Measurements from ENCODE around the gene ZBTB44. TPM values are rescaled to one million over a fixed set of nuclear protein-coding genes. Genes with fewer than 3 reads are reported as not detected.

The ZBTB44 gene
- total RNA-seq, 1 experiment from 2014 or later, result 18.5 TPM

DNA sequence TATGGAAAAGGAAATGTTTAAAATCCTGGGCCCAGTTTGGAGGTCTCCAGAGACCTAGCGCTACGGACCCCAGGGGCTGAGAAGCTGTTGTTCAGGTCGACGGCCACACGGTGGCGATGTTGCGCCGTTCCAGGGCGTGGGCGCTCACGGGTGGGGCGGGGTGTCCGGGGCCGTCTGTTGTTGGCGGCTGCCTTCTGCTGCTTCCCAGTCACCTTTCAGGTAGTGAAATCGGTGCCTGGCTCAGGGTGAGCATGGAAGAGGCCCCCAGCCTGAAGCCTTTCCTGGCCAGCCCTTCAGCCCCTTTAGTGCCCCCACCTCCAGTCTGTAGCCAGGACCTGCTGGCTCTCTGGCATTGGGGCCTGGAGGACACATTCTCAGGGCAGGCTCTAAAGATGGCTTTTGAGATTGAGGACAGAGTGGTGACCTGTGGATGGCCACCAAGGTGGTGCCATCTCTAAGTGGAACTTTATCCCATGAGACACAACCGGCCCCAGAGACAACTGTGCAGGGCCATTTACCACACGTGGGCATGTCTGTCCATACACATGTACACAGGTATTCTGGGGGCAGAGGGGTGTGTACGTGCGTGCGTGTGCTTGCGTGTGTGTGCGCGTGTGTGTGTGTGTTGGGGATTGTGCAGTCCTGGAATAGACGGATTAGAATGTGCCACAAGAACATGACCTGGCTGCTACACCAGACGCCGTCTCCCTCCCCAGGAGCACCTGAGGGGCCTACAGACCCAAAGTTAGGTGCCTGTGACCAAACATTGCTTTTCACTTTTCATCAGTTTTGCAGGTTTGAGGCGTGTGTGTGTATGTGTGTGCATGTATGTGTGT is 101.4 kb downstream of the ZBTB44 start:
- Histone ChIP-seq H3K36me3 (no peaks in the 10 kb centered on the region), H3K27me3 (no peaks in the 10 kb centered on the region), H3K4me3 (no peak overlapping the region), H3K9me3 (no peaks in the 10 kb centered on the region)
- peak; percentile 32 for DNase-seq

DNA sequence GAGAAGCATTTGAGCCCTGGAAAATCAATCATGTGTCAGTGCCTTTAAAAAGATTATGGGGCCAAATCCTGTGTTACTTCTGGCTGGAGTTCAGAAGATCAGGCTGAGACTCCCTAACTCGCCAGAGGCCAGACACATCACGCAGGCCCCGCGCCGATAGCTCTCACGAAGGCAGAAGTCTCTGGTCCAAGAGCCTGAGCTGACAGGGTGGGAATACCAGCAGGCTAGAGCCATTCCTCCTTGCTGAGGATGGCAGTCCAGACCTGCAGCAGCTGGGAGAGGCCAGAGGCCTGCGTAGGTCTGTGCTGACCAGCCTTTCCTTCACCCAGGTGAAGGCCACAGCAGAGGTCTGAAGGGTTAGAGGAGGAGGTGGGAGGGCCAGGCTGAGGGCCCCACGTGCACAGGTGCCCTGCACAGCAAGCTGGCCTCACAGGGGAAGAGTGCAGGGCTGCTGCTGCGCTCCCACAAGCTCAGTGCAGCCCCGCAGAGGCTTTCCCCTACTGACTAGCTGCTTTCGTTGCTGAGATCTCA is 102.2 kb downstream of the ZBTB44 start:
- H3K27me3 ChIP-seq, result no peaks in the 10 kb centered on the region
- H3K9me3 ChIP-seq, result no peaks in the 10 kb centered on the region
- H3K4me3 ChIP-seq, result no peak overlapping the region
- no peaks in the 10 kb centered on the region for H3K36me3 ChIP-seq
- no peak for DNase-seq

DNA sequence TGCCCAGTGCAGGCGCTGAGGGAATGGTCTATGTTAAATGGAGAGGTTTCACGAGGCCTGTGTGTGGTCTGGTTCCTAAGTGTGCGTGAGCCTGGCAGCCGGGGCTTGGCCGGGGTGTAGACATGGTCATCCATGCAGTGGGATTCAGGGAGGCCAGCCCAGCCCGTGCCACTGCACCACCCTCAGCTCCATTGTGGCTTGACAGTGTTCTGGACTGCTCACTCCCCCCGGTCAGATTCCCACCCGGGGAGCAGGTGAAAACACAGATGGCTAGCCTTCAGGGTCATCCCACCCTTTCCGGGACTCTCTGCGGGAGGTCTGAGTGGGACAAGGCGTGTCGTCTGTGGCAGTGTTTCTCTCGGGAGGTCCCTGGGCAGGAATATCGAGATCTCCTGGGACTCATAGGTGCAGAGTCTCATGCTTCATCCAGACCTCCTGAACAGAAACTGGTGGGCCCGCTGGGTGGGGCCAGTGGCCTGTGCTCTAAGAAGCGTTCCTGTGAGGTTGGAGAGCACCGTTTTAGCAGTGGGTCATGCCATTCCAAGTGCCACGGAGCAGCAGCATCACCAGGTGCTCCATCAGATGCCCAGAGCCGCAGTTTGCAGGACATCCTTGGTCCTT is 102.8 kb downstream of the ZBTB44 start:
- H3K36me3 ChIP-seq, result no peaks in the 10 kb centered on the region
- no peaks in the 10 kb centered on the region for H3K27me3 ChIP-seq
- no peak for DNase-seq
- no peaks in the 10 kb centered on the region for H3K9me3 ChIP-seq
- H3K4me3 ChIP-seq, result no peak overlapping the region

DNA sequence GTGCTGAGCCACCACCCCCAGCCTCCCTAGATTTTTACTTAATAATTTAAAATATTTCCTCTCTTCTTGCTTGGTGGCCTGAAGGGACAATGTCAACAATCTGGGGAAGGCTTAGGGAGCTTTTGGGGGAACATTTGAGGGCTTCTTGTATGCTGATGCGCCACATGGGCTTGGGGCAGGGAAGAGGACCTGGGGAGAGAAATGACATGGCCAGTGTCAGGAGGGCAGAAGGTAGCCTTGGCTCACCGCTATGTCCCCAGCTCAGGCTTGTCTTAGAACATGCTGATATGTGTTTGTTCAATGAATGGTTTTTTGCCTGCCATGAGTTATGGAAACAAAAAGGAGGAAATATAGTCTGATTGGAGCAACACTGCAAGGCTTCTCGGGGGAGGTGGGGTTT is 103.6 kb downstream of the ZBTB44 start:
- no peaks in the 10 kb centered on the region for H3K9me3 ChIP-seq
- H3K36me3 ChIP-seq, result no peaks in the 10 kb centered on the region
- no peak for DNase-seq
- H3K27me3 ChIP-seq, result no peaks in the 10 kb centered on the region
- H3K4me3 ChIP-seq, result no peak overlapping the region

DNA sequence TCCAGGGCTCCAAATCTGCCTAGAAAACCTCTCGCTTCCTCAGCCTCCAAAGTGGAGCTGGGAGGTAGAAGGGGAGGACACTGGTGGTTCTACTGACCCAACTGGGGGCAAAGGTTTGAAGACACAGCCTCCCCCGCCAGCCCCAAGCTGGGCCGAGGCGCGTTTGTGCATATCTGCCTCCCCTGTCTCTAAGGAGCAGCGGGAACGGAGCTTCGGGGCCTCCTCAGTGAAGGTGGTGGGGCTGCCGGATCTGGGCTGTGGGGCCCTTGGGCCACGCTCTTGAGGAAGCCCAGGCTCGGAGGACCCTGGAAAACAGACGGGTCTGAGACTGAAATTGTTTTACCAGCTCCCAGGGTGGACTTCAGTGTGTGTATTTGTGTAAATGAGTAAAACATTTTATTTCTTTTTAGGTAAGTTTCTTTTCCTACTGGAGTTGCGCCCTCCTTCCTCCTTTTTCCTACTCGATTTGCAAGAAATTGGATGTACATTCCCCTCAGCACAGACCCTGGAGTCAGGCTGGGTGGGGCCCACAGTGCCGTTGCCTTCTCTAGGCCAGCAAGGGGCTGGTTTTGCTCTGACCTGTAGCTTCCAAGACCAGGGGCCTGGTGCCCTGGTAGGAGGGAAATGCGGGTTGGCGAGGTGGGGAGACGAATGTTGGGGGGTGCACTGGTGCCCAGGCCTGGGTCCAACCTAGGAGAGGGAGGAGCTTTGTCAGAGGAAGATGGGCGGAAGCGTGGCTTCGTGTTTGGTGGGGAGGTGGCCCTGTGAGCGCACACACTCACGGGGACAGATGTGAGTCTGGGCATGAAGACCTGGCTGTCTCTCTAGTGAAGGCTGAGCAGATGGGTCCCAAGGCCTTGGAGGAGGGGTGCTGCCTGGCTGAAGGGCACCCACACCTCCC is 104.5 kb downstream of the ZBTB44 start:
- H3K4me3 ChIP-seq, result no peak overlapping the region
- no peaks in the 10 kb centered on the region for H3K36me3 ChIP-seq
- no peak for DNase-seq
- no peaks in the 10 kb centered on the region for H3K9me3 ChIP-seq
- H3K27me3 ChIP-seq, result no peaks in the 10 kb centered on the region

DNA sequence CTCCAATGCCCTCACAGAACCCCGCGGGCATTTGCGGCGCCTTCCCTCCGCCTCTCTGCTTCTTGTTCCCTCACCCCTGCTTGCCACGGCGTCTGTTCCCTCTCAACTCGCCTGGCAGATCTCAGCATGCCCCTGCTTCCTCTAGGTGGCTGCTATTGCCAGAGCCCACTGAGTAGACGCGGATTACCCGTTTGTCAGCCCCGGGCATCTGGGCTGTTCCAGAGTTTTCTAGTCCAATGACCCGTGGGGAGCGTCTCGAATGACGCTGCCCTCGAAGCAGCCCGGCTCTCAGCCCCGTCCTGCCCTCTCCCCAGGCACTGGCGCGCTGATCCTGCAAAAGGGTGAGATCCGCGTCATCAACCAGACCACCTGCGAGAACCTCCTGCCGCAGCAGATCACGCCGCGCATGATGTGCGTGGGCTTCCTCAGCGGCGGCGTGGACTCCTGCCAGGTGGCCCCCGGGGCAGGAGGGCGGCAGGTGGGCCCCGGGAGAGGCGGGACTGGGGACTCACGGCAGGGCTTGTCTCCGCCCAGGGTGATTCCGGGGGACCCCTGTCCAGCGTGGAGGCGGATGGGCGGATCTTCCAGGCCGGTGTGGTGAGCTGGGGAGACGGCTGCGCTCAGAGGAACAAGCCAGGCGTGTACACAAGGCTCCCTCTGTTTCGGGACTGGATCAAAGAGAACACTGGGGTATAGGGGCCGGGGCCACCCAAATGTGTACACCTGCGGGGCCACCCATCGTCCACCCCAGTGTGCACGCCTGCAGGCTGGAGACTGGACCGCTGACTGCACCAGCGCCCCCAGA is 105.4 kb downstream of the ZBTB44 start:
- DNase-seq, result no peak
- H3K27me3 ChIP-seq, result no peaks in the 10 kb centered on the region

DNA sequence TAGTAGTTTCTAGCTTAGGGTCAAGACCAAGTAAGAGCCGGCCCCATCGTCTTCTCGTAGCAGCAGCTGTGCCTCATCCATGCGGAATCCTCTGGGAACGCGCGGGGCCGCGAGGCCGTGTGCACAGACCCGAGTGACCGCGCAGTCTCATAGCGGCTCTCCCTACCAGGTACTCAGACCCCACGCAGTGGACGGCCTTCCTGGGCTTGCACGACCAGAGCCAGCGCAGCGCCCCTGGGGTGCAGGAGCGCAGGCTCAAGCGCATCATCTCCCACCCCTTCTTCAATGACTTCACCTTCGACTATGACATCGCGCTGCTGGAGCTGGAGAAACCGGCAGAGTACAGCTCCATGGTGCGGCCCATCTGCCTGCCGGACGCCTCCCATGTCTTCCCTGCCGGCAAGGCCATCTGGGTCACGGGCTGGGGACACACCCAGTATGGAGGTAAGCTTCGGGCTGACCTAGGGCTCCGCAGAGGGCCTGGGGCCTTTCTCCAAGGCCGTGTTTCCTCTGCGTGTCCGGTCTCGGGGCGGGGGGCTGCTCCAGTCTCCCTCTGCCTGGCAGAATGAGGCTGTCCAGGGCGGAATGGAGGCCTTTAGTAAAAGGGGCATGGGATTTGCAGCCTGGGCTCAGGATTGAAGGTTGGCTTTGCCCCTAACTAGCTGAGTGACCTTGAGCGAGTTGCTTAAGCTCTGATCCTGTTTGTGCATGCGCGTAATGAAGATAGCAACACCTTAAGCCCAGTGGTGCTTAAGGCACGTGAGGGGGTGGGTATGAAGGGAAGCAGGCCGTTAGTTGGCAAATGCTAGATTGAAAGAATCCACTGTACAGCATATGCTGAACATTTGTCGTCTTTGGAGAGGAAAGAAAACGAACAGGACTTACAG is 106.2 kb downstream of the ZBTB44 start:
- Histone ChIP-seq H3K4me3 (no peak overlapping the region), H3K36me3 (no peaks in the 10 kb centered on the region), H3K27me3 (no peaks in the 10 kb centered on the region), H3K9me3 (no peaks in the 10 kb centered on the region)
- DNase-seq, result no peak

More for the DNA sequence above, 105.4 kb downstream of the ZBTB44 start:
- H3K36me3 ChIP-seq, result no peaks in the 10 kb centered on the region
- H3K4me3 ChIP-seq, result no peak overlapping the region
- no peaks in the 10 kb centered on the region for H3K9me3 ChIP-seq

DNA sequence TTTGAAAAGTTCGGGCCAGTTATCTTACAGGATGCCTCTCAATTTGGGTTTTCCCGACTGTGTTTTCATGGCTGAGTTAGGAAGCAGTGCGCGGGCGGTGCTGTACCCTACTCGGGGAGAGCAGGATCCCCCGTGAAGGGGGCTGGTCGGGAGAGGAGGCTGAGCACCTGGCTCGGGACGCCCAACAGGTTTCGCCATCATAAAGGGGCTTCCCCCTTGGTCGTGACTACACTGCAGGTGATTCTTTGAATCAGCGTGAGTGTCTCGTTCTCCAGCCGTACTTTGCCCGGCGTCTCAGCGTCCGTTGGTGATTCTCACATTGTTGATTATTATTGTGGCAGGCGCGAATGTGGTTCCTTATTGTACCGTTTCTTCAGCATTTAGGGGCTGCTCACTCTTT is 108.6 kb downstream of the ZBTB44 start:
- Histone ChIP-seq H3K36me3 (no peaks in the 10 kb centered on the region), H3K4me3 (no peak overlapping the region), H3K9me3 (no peaks in the 10 kb centered on the region), H3K27me3 (no peaks in the 10 kb centered on the region)
- no peak for DNase-seq

DNA sequence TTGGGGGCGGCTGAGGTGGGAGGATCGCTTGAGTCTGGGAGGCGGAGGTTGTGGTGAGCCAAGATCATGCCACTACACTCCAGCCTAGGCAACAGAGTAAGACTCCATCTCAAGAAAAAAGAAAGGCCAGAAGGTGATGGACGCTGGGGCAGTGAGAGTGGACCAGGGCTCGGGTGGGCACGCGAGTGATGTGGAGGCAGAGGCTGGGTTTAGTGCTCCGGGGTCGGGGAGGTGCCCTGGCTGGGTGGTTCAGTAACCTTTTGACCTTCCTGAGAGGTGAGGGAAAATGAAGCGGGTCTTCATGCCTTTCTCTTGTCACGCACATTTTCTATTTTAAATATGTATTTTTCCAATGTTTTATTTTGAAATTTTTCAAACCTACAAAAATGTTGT is 110.0 kb downstream of the ZBTB44 start:
- H3K9me3 ChIP-seq, result no peaks in the 10 kb centered on the region
- no peak overlapping the region for H3K4me3 ChIP-seq
- DNase-seq, result no peak
- H3K36me3 ChIP-seq, result no peaks in the 10 kb centered on the region
- no peaks in the 10 kb centered on the region for H3K27me3 ChIP-seq

DNA sequence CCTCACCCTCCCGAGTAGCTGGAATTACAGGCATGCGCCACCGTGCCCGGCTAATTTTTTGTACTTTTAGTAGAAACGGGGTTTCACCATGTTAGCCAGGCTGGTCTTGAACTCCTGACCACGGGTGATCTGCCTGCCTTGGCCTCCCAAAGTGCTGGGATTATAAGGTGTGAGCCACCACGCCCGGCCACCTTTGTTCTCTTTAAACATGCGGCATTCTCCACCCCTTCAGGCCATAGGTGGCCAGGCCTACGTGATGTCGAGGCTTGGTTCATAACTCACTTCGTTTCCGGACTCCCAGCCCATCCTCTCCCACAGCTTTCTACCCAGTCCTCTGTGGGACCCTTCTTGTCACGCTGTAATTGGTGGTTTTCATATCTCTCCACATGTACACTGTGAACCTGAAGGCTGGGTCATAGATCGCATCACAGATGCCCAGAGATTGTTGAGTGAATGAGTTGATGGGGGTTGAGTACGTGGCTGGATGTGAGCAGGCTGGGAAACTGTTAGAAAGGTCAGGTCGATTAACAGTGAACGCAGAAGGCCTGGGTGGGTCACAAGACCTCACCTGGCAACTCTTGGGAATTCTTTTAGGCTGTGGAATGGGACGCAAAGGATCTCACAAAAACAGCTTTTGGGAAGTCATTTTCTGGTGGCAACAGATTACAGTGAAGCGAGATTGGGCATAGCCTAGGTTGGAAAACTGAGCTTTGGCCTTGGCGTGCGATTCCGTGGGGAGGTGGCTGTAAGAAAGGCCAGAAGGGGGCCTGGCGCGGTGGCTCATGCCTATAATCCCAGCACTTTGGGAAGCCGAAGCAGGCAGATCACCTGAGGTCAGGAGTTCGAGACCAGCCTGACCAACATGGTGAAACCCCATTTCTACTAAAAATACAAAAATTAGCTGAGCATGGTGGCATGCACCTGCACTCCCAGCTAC is 110.7 kb downstream of the ZBTB44 start:
- no peaks in the 10 kb centered on the region for H3K9me3 ChIP-seq
- H3K4me3 ChIP-seq, result no peak overlapping the region
- no peak for DNase-seq
- no peaks in the 10 kb centered on the region for H3K27me3 ChIP-seq
- no peaks in the 10 kb centered on the region for H3K36me3 ChIP-seq

DNA sequence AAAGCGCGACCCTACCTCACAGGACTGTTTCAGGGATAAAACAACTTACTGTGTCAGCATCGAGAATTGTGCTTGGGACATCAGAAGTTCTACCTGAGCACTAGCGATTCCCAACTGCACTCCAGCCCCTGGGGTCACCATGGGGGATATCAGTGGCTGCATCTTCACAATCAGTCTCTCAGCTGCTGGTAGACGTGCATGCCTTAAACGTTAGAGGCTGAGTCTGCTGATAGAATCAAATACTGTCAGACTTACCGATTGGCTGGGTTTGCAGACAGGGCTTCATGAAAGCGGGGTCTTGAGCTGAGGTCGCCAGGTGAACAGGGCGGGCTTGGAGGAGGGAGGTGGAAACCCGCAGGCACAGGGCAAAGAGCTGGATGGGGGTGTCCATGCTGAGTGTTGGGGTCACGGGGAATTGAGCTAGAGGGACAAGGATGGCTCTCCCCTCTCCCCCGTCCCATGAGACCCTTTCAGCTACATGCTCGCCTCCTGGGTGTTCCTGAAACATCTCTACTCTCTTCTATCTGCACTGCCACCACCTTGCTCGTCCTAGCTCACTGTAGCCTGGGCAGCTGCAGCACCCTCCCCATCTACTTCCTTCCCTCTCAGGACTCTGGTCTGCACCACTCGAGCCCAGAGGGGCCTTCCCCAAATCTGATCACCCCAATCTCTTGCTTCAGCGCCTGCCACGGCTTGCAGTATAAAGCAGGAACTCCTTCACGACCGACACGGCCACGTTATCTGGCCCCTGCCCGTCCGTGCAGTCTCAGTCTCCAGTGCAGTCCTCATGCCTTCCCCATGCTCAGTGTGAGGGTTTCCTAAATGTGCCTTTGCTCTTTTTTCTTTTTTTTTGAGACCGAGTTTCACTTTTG is 111.7 kb downstream of the ZBTB44 start:
- H3K9me3 ChIP-seq, result no peaks in the 10 kb centered on the region
- H3K36me3 ChIP-seq, result no peaks in the 10 kb centered on the region
- H3K4me3 ChIP-seq, result no peak overlapping the region
- no peaks in the 10 kb centered on the region for H3K27me3 ChIP-seq
- DNase-seq, result no peak

DNA sequence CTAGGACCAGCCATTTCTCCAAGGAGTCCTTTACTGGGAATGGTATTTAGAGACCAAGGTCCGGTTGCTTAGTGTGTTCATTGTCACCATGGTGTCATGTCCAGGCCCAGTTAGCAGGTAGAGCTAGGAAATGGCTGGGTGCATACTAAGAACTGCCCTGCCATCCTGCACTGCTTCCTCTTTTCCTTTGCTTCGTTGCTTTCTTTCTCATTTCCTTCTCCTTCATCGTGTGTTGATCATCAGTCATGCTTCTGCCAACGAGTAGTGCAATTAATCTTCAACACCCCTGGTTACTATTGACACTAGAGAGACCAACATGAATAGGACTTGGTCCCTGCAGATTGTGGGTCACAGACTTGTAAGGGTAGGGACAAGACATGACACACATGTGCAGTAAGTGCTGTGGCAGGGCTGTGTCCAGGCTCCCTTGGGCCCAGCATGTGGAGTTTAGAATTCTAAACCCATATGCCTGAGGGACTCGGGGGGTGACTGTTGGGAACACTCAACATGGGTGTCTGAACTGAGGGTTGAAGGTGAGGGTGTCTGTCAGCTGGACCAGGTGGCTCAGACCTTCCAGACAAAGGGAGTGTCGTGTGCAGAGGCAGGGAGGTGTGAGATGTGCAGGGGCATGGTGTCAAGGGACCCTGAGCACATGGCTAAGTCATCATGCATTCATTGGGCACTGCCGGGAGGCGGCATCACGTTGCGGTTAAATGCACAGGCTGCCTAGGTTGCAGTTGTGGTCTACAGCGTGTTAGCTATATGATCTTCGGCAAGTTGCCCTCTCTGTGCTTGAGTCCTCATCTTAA is 112.5 kb downstream of the ZBTB44 start:
- no peak overlapping the region for H3K4me3 ChIP-seq
- DNase-seq, result no peak
- no peaks in the 10 kb centered on the region for H3K36me3 ChIP-seq
- H3K27me3 ChIP-seq, result no peaks in the 10 kb centered on the region
- no peaks in the 10 kb centered on the region for H3K9me3 ChIP-seq

DNA sequence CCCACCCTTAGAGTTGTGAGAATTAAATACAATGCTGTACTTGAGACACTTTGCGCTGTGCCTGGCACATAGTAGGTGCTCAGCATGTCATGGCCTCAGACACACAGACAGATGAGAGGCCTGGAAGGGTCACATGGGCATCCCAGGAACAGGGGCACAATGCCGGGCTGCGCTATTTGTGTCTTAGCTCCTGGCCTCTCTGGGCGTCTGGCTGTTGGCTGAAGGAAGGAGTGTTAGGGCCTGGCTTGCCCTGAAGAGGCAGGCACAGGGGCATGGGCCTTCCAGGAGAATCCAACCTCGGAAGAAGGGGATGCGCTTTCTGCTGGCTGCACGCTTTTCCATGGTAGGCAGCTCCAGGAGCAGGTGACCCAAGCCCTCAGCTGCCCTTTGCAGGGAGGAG is 113.7 kb downstream of the ZBTB44 start:
- H3K4me3 ChIP-seq, result no peak overlapping the region
- no peak for DNase-seq
- H3K36me3 ChIP-seq, result no peaks in the 10 kb centered on the region
- no peaks in the 10 kb centered on the region for H3K9me3 ChIP-seq
- H3K27me3 ChIP-seq, result no peaks in the 10 kb centered on the region

All from MG63 (cell line).